ENCODE data around the gene PRRC2A. TPM values are rescaled to one million over a fixed set of nuclear protein-coding genes. Genes with fewer than 3 reads are reported as not detected.

The PRRC2A gene
- total RNA-seq, 1 experiment from 2014 or later, result 36.1 TPM

DNA sequence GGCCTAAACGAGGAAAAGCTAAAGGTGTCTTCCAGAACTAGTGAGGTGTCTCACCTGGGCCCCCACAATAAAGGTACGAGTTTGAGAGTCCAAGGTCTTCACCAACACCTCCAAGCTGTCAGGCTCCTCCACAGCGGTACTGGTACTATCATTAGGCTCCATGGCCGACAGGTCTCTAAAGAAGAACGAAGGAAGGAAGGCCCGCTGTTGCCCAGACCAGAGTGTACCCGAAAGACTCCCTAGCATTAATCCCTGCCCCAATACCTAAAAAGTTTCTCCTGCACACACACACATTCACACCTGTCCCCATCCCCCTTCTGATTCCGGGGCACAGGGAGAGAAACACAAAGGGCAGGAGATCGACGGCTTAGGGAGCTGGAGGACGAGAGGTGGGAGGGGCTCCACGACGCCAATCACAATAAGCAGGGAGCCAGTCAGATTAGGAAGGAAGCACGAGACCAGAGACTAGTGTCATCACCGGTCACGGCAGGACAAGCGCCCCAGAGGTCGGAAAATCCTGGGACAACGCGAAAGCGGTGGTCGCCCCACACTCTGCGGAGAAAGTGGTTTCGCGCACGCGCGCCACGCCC is 31.2 kb downstream of the PRRC2A start:
- peak; percentile 78 for DNase-seq (ENCODE audit: low spot score)

DNA sequence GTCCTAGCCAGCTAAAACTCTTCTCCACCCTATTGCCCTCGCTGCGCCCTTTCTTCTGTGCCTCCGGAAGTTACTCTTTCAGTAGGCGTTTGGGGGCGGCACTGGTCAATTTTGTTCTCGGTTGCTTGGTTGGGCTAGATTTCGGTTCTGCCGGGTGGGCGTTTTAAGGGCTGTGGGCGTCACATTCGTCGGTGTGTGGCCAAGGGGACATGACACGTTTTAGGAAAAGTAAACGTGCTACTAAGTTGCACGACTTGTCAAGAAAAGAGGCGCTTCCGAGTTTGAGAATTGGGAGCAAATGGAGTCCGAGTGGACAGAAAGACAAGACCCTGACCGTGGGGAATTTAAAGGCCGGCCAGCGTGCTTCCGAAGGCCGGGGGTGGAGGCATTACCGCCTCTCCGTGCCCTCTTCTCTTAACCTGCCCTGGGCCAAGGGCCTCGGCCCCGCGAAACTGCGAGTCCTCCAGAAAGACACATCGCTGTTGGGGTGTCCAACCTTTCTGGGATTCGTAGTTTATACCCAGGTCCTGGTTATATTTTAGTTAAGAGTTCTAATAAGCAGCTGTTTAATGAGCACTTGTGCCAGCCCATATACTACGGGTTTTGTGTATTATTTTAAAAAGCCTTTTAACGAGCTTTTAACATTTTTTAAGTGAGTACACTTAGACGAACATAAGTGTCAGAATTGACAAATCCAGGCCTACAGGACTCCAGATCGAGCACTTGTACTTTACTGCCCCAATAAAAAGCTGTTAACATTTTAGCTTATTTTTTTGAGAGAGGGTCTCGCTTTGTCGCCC is 32.6 kb downstream of the PRRC2A start:
- DNase-seq (ENCODE audit: low spot score), result peak; percentile 88

DNA sequence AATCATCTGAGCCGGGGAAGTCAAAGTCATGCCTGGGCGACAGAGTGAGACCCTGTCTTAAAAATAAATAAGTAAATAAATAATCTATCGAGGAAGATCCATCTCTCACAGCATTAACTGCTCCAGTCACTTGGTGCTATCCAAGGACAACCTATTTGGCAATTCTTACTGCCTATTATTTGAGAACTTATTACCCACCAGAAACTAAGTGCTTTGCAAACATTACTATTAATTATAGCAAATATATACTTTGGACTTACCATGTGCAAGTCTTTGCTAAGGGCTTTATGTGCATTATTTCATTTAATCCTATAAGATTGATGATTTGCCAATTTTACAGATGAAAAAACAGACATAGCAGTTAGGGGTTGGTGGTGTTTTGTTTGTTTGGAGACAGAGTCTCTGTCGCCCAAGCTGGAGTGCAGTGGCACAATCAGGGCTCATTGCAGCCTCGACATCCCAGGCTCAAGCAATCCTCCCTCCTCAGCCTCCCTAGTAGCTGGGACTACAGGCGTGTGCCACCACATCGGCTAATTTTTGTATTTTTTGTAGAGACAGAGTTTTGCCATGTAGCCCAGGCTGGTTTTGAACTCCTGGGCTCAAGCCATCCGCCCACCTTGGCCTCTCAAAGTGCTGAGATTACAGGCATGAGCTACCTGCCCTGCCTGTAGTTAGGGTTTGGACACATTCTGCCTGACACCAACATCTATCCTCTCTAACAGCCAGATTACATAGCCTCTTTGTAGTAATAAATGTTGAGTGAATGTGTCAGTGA is 34.2 kb downstream of the PRRC2A start:
- no peak for DNase-seq (ENCODE audit: low spot score)

DNA sequence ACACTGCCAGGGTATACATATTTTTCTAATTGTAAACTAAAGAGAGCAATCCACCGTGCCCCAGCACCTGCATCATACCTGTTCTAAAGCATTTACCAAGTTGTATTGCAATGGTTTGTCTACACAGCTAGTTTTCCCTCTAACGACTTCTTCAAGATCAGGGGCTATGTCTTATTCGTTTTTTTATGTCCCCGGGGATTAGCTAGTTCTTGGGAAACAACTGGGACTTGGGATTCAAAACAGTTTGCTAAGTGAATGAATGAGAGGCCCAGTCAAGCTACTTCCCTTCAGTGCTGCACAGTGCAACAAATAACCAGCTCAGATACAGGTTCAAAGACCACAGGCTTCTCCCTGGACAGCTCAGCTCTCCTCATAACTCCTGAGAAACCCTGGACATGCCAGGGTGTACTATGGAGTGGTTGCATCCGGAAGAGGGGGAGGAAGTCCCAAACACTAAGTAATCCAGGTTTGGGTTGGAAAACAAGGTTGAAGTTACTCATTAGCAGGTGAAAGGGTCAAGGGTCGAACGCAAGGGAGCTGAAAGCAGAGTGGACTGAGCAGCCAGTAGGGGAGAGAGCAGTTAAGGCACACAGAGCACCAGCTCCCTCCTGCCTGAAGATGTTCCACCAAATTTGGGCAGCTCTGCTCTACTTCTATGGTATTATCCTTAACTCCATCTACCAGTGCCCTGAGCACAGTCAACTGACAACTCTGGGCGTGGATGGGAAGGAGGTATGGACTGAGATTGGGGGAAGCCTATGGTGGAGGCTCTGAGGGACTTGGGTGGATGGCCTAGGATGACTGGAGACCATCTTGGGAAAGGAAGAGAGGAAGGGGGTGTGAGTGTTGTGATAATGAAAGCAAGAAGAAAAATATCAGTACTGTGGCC is 35.1 kb downstream of the PRRC2A start, which contains the start of gene APOM:
Gene APOM (plus strand): TSS at position 546 of the 889 bp plus-strand sequence. CDS start 73 bp downstream, at position 619.
- DNase-seq (ENCODE audit: low spot score), result no peak

DNA sequence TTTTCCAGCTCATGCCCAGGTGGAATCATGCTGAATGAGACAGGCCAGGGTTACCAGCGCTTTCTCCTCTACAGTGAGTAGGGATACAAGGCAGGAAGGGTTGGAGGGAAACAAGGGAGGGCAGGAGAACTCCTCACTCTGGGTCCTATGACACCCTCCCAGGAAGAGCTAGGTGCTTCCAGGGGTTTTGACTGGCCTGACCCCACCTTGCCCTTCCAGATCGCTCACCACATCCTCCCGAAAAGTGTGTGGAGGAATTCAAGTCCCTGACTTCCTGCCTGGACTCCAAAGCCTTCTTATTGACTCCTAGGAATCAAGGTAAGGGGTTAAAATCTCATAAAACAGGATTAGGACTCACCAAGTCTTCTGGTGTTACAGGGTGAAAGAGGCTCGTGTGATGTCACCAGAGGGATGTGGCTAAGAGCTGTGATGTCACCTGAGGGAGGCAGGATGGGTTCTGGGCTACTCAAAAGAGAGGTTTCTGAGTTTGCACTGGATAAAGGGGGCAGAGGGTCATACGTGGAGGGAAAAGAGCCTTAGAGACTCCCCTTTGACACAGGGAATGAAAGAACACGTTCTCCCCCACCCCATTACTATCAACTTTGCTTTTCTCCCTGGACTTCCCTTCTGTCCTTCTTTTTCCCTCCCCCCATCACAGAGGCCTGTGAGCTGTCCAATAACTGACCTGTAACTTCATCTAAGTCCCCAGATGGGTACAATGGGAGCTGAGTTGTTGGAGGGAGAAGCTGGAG is 37.1 kb downstream of the PRRC2A start:
- DNase-seq (ENCODE audit: low spot score), result no peak

DNA sequence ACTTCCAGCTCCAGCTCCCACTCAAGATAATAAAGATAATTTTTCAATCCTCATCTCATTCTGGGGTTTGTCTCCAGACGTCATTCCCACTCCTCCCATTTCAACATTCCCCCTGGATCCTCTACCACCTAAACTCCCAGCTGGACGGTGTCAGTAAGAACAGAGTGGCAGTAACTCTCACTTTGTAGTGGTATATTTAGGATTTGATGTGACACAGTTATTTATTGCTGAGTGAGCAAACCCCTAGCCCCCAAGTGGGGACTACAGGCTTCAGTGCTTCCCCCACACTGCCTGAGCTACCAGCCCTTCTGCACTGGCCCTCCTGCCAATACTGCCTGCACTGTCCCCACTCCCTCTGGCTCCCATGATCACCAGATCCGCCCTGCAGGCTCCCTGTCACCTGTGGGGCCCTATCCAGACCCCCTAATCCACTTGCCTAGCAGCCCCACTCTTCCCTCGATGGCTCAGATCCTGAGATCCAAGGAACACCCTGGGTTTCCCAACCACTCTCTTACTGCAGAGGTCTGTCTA is 37.7 kb downstream of the PRRC2A start:
- no peak for DNase-seq (ENCODE audit: low spot score)

DNA sequence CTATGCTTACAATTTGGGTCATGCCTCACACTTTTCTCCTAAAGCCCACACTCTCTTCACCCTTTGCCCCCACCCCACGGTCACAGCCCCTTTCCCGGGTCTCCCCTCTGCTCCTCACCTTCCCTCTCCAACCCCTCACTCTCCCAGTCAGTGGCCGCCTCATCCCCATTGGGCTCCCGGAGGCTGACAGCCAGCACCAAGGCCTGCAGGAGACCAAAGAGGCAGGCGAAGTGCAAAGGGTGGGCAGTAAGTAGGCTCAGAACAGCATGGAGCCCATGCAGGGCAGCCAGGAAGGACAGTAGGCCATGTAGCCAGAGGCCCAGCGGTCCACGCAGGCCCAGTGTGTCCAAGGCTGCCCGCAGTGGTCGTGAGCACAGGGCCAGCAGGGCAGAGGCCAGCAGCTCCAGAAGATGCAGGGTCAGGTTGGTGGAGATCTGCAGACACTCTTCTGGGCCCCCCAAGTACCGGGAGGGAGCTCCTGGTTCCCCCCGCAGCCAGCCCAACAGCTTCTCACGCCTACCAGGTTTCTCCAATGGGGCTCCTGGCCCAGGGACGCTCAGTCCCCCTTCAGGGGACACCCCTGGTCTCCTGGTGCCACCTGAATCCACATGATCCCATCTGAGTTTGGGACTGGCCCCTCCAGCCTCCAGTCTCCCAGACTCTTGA is 38.6 kb downstream of the PRRC2A start:
- DNase-seq (ENCODE audit: low spot score), result no peak

DNA sequence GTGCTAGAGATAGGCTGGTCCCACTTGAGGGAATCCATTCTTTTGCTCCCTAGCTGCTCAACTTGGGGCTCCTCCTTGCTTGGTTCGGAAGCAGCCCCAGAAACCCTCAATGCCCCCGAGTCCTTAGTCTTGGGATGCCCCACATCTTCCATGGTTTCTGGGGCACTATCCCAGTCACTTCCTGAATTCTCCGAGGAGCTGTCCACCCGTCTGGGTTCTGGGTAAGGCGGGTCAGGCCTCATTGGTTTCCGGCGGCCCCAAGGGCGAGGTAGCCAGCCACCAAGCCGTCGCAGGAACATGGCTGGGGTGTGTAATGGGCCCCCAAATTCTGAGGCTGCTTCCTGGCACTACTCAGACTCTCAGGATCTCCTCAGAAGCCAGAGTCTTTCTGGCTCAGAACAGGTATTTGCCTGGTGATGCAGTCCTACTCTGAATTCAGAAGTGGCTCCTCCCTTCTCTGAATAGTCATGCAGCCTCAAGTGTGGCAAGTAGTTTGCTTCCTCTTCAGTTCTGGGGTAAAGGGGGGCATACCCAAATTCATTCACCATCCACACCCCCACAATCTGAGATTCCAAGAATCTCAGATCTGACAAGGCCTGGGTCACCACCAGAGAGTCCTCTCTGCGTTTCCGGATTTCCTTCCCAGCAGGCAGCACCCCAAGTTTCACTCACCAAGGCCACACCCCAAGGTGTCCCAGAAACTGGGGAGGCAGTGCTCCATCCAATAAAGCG is 39.3 kb downstream of the PRRC2A start:
- no peak for DNase-seq (ENCODE audit: low spot score)

DNA sequence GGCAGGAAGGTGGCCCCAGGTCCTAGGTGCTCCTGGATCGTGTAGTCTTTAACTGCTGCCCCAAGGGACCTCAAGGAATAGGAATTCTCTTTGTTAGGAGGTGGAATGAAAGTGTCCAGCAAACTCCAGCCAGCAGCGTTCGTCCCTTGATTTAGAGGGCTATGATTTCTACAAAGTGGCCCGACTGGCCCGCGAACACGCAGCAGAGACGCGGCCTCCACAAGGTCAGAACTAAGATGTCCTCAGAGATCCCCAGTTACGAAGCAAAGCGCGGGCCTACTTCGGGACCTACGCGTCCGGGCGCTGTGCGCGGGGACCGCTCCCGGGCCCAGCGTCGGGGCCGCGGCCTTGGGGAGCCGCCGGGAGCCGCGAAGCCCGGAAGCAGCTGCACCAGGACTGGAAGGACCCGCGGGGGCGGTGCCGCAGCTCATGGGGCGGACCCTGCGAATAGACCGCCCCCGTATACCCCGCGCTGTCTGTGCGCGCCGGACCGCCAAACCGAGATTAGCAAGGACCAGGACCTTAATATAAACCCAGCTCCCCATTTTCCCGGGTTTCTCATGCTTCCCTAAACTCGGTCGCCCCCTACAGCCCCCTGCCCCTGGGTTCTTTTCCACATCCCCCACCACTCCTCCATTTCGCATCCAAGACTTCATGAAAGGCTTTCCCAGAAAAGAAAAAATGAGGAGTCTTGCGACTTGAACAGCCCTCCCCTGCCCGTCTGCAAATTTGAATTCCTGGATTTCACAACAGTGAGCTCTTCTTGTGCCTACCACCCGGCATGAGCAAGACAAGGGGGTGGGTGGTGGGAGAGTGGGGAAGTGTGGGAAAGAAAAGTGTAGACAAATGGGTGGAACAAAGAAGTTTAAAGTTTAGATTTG is 40.1 kb downstream of the PRRC2A start, which contains the start of gene C6orf47:
Gene C6orf47 (minus strand): TSS at position 398 of the 881 bp plus-strand sequence. CDS start 831 bp downstream, outside the sequence.
- DNase-seq (ENCODE audit: low spot score), result peak; percentile 68

DNA sequence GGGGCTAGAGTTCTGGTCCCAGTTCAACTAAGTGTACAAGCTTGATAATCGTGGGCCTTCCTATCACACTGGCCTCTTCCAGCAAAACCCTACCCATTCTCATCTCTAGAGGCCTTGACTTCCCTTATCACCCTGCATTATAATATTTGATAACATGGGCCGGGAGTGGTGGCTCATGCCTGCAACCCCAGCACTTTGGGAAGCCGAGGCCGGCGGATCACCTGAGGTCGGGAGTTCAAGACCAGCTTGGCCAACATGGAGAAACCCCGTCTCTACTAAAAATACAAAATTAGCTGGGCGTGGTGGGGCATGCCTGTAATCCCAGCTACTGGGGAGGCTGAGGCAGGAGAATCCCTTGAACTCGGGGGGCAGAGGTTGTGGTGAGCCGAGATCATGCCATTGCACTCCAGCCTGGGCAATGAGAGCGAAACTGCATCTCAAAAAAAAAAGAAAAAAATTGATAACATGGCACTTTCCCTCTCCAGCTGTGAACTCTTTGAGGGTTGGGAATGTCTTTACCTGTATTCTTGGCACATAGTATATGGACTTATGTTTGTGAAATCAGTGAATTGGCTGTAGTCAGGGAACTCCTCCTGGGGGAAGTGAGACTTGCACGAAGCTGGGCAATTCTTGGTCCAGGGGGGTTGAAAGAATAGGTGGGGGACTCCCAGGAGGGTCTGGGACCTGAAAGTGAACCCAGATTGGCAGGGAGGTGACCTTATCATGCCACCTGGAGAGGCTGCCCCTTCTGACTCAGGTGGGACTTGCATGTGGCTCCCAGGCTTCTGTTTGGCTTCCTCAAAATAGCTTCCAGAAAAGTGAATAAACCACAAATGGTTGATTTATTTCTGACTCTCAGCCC is 41.0 kb downstream of the PRRC2A start:
- no peak for DNase-seq (ENCODE audit: low spot score)

DNA sequence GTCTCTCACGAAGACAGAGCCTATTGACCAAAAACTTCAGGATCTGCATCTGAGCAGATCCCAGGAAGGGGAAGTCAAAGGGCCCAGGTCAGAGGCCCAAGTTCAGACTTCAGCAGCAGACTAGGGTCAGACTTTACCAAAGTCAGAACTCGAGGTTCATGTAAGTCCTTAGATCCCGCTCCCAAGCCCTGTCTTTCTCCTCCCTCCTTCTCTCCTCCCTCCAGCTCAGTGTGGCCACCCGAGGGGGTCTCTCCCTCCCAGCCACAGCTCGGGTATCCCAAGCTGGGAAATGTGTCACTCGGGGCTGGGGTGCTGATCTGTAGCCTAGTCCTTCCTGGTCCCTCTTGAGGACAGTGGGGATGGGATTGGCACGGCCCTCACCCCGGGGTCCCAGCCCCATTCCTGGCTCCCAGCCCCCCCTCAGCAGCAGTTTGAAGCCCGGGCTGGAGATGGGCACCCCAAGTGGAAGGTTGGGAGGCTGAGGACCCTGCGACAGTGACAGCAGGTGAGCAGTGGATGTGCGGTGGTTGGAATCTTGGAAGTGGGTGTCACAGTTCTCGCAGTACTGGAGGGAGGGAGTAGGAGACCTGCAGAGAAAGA is 41.7 kb downstream of the PRRC2A start:
- DNase-seq (ENCODE audit: low spot score), result no peak

DNA sequence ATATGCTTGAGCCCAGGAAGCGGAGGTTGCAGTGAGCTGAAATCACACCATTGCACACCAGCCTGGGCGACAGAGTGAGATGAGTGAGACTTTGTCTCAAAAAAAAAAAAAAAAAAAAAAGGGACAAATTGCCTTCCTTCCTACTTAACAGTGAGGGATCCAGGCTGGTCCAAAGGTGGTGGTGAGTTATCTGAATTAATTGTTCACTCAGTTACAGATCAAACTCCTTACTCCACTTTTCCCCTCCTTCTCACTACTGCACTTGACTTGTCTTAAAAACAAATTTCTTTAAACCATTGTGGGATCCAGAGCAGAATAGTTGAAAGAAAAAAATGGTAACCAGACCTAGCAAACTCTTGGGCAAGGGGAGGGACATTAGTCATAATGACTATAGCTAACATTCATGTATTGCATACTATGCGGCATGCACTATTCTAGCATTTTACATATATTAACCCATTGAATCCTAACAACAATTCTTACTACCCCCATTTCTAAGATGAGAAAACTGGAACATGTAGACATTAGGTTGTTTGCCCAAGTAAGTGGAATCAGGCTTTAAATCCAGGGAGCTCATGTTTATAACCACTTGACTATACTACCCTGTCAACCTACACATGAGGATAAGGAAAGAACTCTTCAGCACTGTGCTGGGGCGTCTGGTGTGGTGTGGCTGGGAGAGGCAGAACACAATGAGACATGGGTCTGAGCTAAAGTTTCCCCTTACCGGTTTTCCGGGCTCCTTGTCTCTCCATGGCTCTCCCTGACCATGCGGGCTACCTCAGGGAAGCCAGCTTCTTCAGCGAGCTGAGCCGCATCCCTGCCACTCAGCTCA is 42.8 kb downstream of the PRRC2A start:
- DNase-seq (ENCODE audit: low spot score), result no peak

DNA sequence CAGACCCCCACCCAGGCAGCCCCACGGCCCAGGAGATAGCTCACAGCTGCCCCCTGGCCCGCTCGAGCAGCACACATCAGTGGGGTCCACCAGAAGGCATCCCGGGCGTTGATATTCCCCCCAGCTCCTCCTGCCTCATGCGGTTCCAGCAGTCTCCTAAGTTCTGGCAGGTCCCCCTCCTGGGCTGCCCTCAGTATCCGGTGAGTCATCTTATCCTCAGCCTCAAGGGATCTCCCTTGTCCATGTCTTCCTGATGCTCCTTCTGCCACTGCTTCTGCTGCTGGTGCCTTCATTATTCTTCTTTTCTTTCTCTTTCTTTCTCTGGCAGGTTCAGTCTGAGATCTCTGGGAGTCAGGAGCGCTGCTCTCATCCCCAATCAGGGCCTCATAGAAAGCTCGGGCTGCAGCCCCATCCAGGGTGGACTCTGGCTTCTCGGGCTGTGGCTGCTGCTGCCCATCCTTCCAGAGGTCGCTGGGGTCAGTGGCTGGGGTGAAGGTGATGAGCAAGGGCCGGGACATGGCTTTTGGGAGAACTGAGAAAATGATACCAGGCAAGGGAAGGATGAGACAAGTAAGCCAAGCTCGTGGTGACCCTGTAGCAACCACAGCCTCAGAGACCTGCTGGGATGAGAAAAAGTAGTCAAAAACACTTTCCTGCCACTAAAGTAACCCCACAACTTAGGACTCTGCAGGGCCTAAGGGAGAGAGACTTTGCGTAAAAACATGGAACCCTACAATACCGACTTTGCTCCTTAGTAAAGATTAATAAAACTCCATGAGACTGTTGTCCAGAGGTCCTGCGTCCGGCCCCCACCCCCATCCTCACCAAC is 43.7 kb downstream of the PRRC2A start:
- peak; percentile 58 for DNase-seq (ENCODE audit: low spot score)

DNA sequence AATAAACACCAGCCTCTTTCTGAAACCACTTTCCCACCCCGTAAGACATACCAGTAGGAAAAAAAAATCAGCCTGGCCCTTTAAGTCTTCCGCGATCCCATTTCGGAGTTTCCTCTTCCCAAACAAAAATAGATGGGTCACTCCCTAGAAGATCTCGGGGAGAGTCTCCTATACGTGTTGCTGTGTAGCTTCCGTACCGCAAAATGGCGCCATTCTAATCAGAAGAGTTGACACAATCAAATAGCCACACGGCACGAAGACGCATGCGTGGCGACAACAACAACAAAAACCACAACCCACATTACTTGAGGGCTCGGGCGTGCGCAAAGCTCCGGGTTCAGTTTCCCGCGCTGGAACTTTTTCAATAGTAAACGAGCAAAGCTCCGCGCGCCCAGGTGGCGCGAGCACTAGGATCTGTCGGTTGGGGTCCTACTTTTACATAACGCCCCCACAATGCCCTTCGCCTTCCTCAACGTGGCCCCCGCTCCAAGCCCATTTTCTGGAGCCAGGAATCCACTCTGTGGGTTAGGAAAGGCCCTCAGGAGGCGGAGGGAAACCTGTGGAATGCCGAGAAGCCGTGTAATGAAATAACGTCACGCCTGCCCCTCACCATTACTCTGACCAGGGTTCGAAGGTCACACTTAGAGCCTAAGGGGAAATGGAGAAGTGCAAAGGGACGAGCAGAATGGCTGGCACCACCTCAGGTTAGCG is 44.4 kb downstream of the PRRC2A start, which contains the start of gene GPANK1:
Gene GPANK1 (minus strand): TSS at position 208 of the 711 bp plus-strand sequence. CDS start 519 bp downstream, outside the sequence.
- DNase-seq (ENCODE audit: low spot score), result peak; percentile 97

All from H4 (cell line).